ENCODE data around the gene JAG2.

GRCh38 chr14:105176513-105176912 lies 7.9 kb upstream of the JAG2 start:
- TF ChIP-seq EZH2 (IDR thresholded peaks at IDR 0.05; ENCODE audit: insufficient read depth, poor library complexity, severe bottlenecking) (no peak), EZH2phosphoT487 (IDR thresholded peaks at IDR 0.05; ENCODE audit: insufficient read depth, low read depth) (no peak)

All from GM23248 (cell line).